GM12878 (cell line): ENCODE measurements around the gene INO80C. TPM values are rescaled to one million over a fixed set of nuclear protein-coding genes. Genes with fewer than 3 reads are reported as not detected.
"Not testable (repeated sequence)": the region's sequence is repeated elsewhere in the genome, so short reads cannot be mapped to it uniquely, and the experiment has no call there.

Source experiments
- ATAC-seq: fragments of 200-7000 bp; cut with Tn5 transposase; 3 replicates; pipeline ENCODE4 v1.9.1; 2020; ENCODE audit warnings: mild to moderate bottlenecking, moderate library complexity
- BruUV-seq: library from RNA; stranded (reverse); fragments of 400-500 nt; replicated peaks from 2 replicates; lab custom pipeline; 2021; lab: Mats Ljungman, UMichigan
- CTCF ChIA-PET: fragments of 300-600 bp; sonication (Branson Sonifier 250); formaldehyde crosslinking; extraction: SDS; loops from one replicate; lab custom pipeline; 2021; ENCODE audit warnings: inconsistent platforms; lab: Yijun Ruan, JAX
- POLR2A ChIA-PET: fragments of 350-600 bp; formaldehyde crosslinking; extraction: SDS; loops from one replicate; lab custom pipeline; 2021; ENCODE audit warnings: inconsistent platforms; lab: Charles Lee
- RAD21 ChIA-PET: fragments of 300-600 bp; sonication (Branson Sonifier 250); formaldehyde crosslinking; loops from one replicate; lab custom pipeline; 2023; ENCODE audit warnings: antibody characterized with exemption; ENCODE audit not compliant: unreplicated experiment; lab: Charles Lee
- SMC1A ChIA-PET: fragments of 300-600 bp; sonication (Branson Sonifier 250); formaldehyde crosslinking; loops from one replicate; lab custom pipeline; 2023; ENCODE audit not compliant: unreplicated experiment, uncharacterized antibody; lab: Charles Lee
- DNase-seq: peaks from one replicate; pipeline ENCODE4 v3.0.0-alpha.2; 2011; ENCODE audit warnings: low read depth, low spot score
- FAIRE-seq: peaks from 3 replicates; lab custom pipeline; 2011; peaks lifted over from hg19 to GRCh38; lab: Jason Lieb, UNC
- H2AFZ ChIP-seq: 2 replicates; pipeline ENCODE4 v1.6.0; 2011; ENCODE audit warnings: low read depth, low read length, control low read depth; ENCODE audit not compliant: control insufficient read depth
- H3K27ac ChIP-seq: 2 replicates; pipeline ENCODE4 v1.5.1; 2011; ENCODE audit warnings: control low read depth; ENCODE audit not compliant: control insufficient read depth, insufficient read depth
- H3K27me3 ChIP-seq, 2 experiments: replicated peaks in 1 of 2; 2 replicates each; pipeline versions ENCODE4 v1.6.0 to v1.6.1; 2011; ENCODE audit warnings: low read length in 1 of 2; ENCODE audit not compliant: control insufficient read depth in 2 of 2, insufficient read depth in 2 of 2
- H3K36me3 ChIP-seq, 2 experiments: 2 replicates each; pipeline ENCODE4 v1.5.1; 2011; ENCODE audit warnings: low read length in 1 of 2; ENCODE audit not compliant: control insufficient read depth in 2 of 2, insufficient read depth in 2 of 2
- H3K4me1 ChIP-seq: 2 replicates; pipeline ENCODE4 v1.6.1; 2011; ENCODE audit warnings: mild to moderate bottlenecking, low read length, moderate library complexity, mixed read lengths; ENCODE audit not compliant: control insufficient read depth, insufficient read depth
- H3K4me2 ChIP-seq: 2 replicates; pipeline ENCODE4 v1.6.0; 2011; ENCODE audit warnings: control low read depth; ENCODE audit not compliant: control insufficient read depth, insufficient read depth
- H3K4me3 ChIP-seq: fragments of 200-600 bp; sonication (generic); 2 replicates; pipeline ENCODE4 v1.5.1; 2016
- H3K79me2 ChIP-seq: 2 replicates; pipeline ENCODE4 v1.6.0; 2011; ENCODE audit warnings: low read length; ENCODE audit not compliant: control insufficient read depth, insufficient read depth
- H3K9ac ChIP-seq: 2 replicates; pipeline ENCODE4 v1.8.0; 2011; ENCODE audit warnings: low read length, control low read depth, mixed read lengths; ENCODE audit not compliant: control insufficient read depth, insufficient read depth
- H3K9me3 ChIP-seq: replicated peaks from 3 replicates; pipeline ENCODE4 v1.5.1; 2011; ENCODE audit warnings: mild to moderate bottlenecking, low read length; ENCODE audit not compliant: control insufficient read depth, insufficient read depth
- H4K20me1 ChIP-seq: 2 replicates; pipeline ENCODE4 v1.6.0; 2011; ENCODE audit not compliant: control insufficient read depth, insufficient read depth
- BACH1 ChIP-seq: fragments of 450-650 bp; IDR thresholded peaks from 2 replicates; pipeline ENCODE4 v1.6.1; 2017; ENCODE audit warnings: mild to moderate bottlenecking, borderline replicate concordance
- DPF2 ChIP-seq: fragments of 450-650 bp; IDR thresholded peaks from 2 replicates; pipeline ENCODE4 v1.6.1; 2017; ENCODE audit warnings: mild to moderate bottlenecking
- MTA2 ChIP-seq: fragments of 450-650 bp; IDR thresholded peaks from 2 replicates; pipeline ENCODE4 v1.6.1; 2016; ENCODE audit warnings: low read depth, mild to moderate bottlenecking, moderate library complexity
- WGBS: methylation state at CpG from one replicate; pipeline ENCODE4 v1.1.6; 2016; ENCODE audit warnings: low lambda C conversion rate; ENCODE audit not compliant: insufficient replicate concordance, insufficient coverage; ENCODE audit errors: missing lambda C conversion rate; 5-methylcytosine and 5-hydroxymethylcytosine counted together
- in situ Hi-C: fragments of 300-500 bp; cut with MboI; formaldehyde crosslinking; loops from 9 replicates; pipeline ENCODE4 v1.14.3; 2018; ENCODE audit warnings: mixed read lengths
- intact Hi-C: fragments of 100-400 bp; cut with micrococcal nuclease; formaldehyde crosslinking; loops from one replicate; pipeline ENCODE4 v1.14.2; 2022; ENCODE audit not compliant: unreplicated experiment
- polyA plus RNA-seq, 11 experiments: library from polyadenylated mRNA; depleted of rRNA in 4 of 11; unstranded in 6 of 11; stranded (reverse) in 5 of 11; fragments of >200 nt; fragmentation: Nextera tagmentation in 4 of 11; fragmentation: Illumina TruSeq in 1 of 11; extraction: Ambion mirVana in 4 of 11; extraction: Trizol in 1 of 11; gene quantifications; 1 replicate in 1 of 11; 2 replicates in 10 of 11; pipeline versions ENCODE4 v1.2.1 to v1.2.3, GENCODE V29; 2011 to 2016; ENCODE audit warnings: inconsistent platforms in 2 of 11, missing spikeins in 2 of 11, low read depth in 1 of 11
- total RNA-seq, 4 experiments: library from RNA; depleted of rRNA in 3 of 4; stranded (reverse); fragments of >200 nt in 3 of 4; fragmentation: Illumina TruSeq in 1 of 4; extraction: Trizol in 1 of 4; gene quantifications; 2 replicates each; pipeline versions ENCODE4 v1.2.1 to v1.2.3, GENCODE V29; 2013 to 2021

INO80C gene
- total and polyA plus RNA-seq, 10 of the 15 experiments (the other 5 are each of a cell fraction or from before 2014, with no cell fraction given) = 9.9 to 43.2 (median 30.1) TPM

DNA sequence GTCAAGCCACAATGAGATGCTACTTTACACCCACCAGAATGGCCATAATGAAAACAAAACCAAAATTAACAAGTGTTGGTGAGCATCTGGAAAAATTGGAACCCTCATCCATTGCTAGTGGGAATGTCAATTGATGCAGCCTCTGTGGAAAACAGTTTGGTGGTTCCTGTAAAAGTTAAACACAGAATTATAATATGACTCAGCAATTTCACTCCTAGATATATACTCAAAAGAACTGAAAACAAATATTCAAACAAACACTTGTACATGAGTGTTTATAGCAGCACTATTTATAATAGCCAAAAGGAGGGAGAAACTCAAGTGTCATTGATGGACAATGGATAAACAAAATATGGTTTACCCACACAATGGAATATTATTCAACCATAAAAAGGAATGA lies 43.0 kb downstream of the INO80C start:
- in situ Hi-C loops = no loop called here
- no peaks in the 10 kb centered on the region for H3K79me2 ChIP-seq
- no peak for ATAC-seq
- TF ChIP-seq MTA2 (0 out of 2 replicates have a peak, but pooled peaks have one; percentile 24), BACH1 (peak; percentile 90), DPF2 (no peak)
- TF ChIP-seq, all 136 proteins: peak for 2
- CTCF ChIA-PET = interaction anchor here (1.1 kb wide), 1 partner anchor 99 kb away, joined by 3 read pairs; no protein-coding TSS in a partner anchor
- Histone ChIP-seq H3K9me3 (no peaks in the 10 kb centered on the region), H4K20me1 (no peaks in the 10 kb centered on the region), H3K4me2 (no peak overlapping the region), H3K9ac (no peak overlapping the region), H3K4me1 (peaks cover 12% of the 10 kb centered on the region), H3K36me3 (no peaks in the 10 kb centered on the region), H2AFZ (no peak overlapping the region), H3K4me3 (no peak overlapping the region), H3K27me3 (no peaks in the 10 kb centered on the region), H3K27ac (no peak overlapping the region)
- RAD21 ChIA-PET = no interaction called here
- BruUV-seq = no TSS peak
- intact Hi-C loops = no loop called here
- FAIRE-seq = no peak
- POLR2A ChIA-PET = no interaction called here
- SMC1A ChIA-PET = interaction anchor here (0.7 kb wide), 1 partner anchor 15 kb away, joined by 3 read pairs; no protein-coding TSS in a partner anchor
- no peak for DNase-seq

DNA sequence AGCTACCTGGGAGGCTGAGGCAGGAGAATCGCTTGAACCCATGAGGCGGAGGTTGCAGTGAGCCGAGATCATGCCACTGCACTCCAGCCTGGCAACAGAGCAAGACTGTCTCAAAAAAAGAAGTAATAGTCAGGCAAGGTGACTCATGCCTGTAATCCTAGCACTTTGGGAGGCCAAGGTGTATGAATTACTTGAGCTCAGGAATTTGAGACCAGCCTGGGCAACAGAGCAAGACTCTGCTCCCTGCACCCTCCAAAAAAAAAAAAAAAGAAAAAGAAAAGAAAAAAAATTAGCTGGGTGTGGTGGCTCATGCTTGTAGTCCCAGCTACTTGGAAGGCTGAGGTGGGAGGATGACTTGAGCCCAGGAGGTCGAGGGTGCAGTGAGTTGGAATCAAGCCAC lies 44.7 kb downstream of the INO80C start:
- WGBS = 64% methylated on average over 4 of the region's 4 CpGs
- H3K4me3 ChIP-seq, H3K9ac ChIP-seq, H3K79me2 ChIP-seq, H3K27ac ChIP-seq, H3K4me1 ChIP-seq, H3K36me3 ChIP-seq, in situ Hi-C loops, H3K4me2 ChIP-seq, H3K27me3 ChIP-seq, DNase-seq, FAIRE-seq, SMC1A ChIA-PET, H2AFZ ChIP-seq, ATAC-seq, CTCF ChIA-PET, intact Hi-C loops, H3K9me3 ChIP-seq, RAD21 ChIA-PET, BruUV-seq, H4K20me1 ChIP-seq: not testable (repeated sequence)
- POLR2A ChIA-PET = interaction anchor here (0.7 kb wide), 2 partner anchors 230 to 1597 kb away, joined by 3 to 5 read pairs; no protein-coding TSS in a partner anchor
